Measurements from ENCODE around the gene RAMP3. TPM values are rescaled to one million over a fixed set of nuclear protein-coding genes. Genes with fewer than 3 reads are reported as not detected.

The RAMP3 gene
- total RNA-seq, 1 experiment from 2014 or later, result not detected

- peaks cover 34% of the 10 kb centered on the region for H3K27me3 ChIP-seq (ENCODE audit: low read length)
- H2AFZ ChIP-seq (ENCODE audit: low read length), result no peak overlapping the region
- no peaks in the 10 kb centered on the region for H4K20me1 ChIP-seq (ENCODE audit: low read length)
- H3K9me3 ChIP-seq (ENCODE audit: low read length), result no peaks in the 10 kb centered on the region
- ChIA-PET CTCF (no interaction called here), POLR2A (ENCODE audit: unreplicated experiment) (no interaction called here)
- no peaks in the 10 kb centered on the region for H3K36me3 ChIP-seq (ENCODE audit: low read depth, low read length)
- no TSS peak for BruUV-seq (replicated peaks)
- no peak overlapping the region for H3K9ac ChIP-seq (ENCODE audit: low read length)
- no peaks in the 10 kb centered on the region for H3K79me2 ChIP-seq (ENCODE audit: low read length)
- H3K4me3 ChIP-seq (ENCODE audit: low read length), result no peak overlapping the region
- no peaks in the 10 kb centered on the region for H3K9me2 ChIP-seq (replicated peaks; ENCODE audit: low read length)
- H3K27ac ChIP-seq (ENCODE audit: low read length), result no peak overlapping the region
- intact Hi-C loops (cut with micrococcal nuclease), result no loop called here
- no peaks in the 10 kb centered on the region for H3F3A ChIP-seq (ENCODE audit: low read length, unreplicated experiment)
- TF ChIP-seq EZH2phosphoT487 (IDR thresholded peaks at IDR 0.05; ENCODE audit: borderline replicate concordance, low read length) (no peak), EZH2 (IDR thresholded peaks at IDR 0.05; ENCODE audit: low read length, unreplicated experiment) (no peak), CTCF (conservative IDR thresholded peaks at IDR 0.05; ENCODE audit: low read depth, low read length) (no peak)
- no peak for DNase-seq
- no peak for ATAC-seq
- no peak overlapping the region for H3K4me2 ChIP-seq (ENCODE audit: low read length)
- H3K4me1 ChIP-seq (ENCODE audit: insufficient read depth, low read length), result no peaks in the 10 kb centered on the region
Measured at GRCh38 chr7:45181991-45182855, 24.6 kb downstream of the RAMP3 start.

GRCh38 chr7:45182856-45183710 is 25.5 kb downstream of the RAMP3 start:
- H3K4me2 ChIP-seq (ENCODE audit: low read length), result no peak overlapping the region
- H3K27me3 ChIP-seq (ENCODE audit: low read length), result peaks cover 40% of the 10 kb centered on the region
- H3K9ac ChIP-seq (ENCODE audit: low read length), result no peak overlapping the region
- no peaks in the 10 kb centered on the region for H4K20me1 ChIP-seq (ENCODE audit: low read length)
- no peaks in the 10 kb centered on the region for H3K36me3 ChIP-seq (ENCODE audit: low read depth, low read length)
- H3K9me3 ChIP-seq (ENCODE audit: low read length), result no peaks in the 10 kb centered on the region
- CTCF ChIA-PET, result no interaction called here
- H3K4me3 ChIP-seq (ENCODE audit: low read length), result no peak overlapping the region
- H2AFZ ChIP-seq (ENCODE audit: low read length), result no peak overlapping the region
- no peaks in the 10 kb centered on the region for H3K4me1 ChIP-seq (ENCODE audit: insufficient read depth, low read length)
- TF ChIP-seq EZH2 (IDR thresholded peaks at IDR 0.05; ENCODE audit: low read length, unreplicated experiment) (no peak), CTCF (conservative IDR thresholded peaks at IDR 0.05; ENCODE audit: low read depth, low read length) (no peak), EZH2phosphoT487 (IDR thresholded peaks at IDR 0.05; ENCODE audit: borderline replicate concordance, low read length) (no peak)
- ATAC-seq, result no peak
- H3K27ac ChIP-seq (ENCODE audit: low read length), result no peak overlapping the region
- intact Hi-C loops (cut with micrococcal nuclease), result no loop called here
- H3K79me2 ChIP-seq (ENCODE audit: low read length), result no peaks in the 10 kb centered on the region
- POLR2A ChIA-PET (ENCODE audit: unreplicated experiment), result no interaction called here
- DNase-seq, result no peak
- H3K9me2 ChIP-seq (replicated peaks; ENCODE audit: low read length), result no peaks in the 10 kb centered on the region
- no peaks in the 10 kb centered on the region for H3F3A ChIP-seq (ENCODE audit: low read length, unreplicated experiment)
- BruUV-seq (replicated peaks), result no TSS peak
